Gastrocnemius medialis (tissue), 4 donors: ENCODE data around the gene CCNB2.
A peak's percentile ranks its signal among the peaks of the same experiment; 100 is the strongest.

Source experiments
- POLR2A ChIP-seq, 2 donors: fragments of 450-650 bp; IDR thresholded peaks; one replicate each; pipeline ENCODE4 v1.6.1; 2017; ENCODE audit warnings: antibody characterized with exemption in 2 of 2, mild to moderate bottlenecking in 2 of 2, moderate library complexity in 2 of 2
- TF ChIP-seq, protein P1 (sequence below), 5 experiments: fragments of 450-650 bp in 3 of 5; fragments of 200-600 bp in 2 of 5; sonication (generic) in 2 of 5; IDR thresholded peaks in 4 of 5; conservative IDR thresholded peaks in 1 of 5; 1 replicate in 4 of 5; 2 replicates in 1 of 5; pipeline ENCODE4 v1.5.1; 2016 to 2019; ENCODE audit warnings: antibody characterized with exemption in 5 of 5, mild to moderate bottlenecking in 3 of 5, moderate library complexity in 3 of 5

DNA sequence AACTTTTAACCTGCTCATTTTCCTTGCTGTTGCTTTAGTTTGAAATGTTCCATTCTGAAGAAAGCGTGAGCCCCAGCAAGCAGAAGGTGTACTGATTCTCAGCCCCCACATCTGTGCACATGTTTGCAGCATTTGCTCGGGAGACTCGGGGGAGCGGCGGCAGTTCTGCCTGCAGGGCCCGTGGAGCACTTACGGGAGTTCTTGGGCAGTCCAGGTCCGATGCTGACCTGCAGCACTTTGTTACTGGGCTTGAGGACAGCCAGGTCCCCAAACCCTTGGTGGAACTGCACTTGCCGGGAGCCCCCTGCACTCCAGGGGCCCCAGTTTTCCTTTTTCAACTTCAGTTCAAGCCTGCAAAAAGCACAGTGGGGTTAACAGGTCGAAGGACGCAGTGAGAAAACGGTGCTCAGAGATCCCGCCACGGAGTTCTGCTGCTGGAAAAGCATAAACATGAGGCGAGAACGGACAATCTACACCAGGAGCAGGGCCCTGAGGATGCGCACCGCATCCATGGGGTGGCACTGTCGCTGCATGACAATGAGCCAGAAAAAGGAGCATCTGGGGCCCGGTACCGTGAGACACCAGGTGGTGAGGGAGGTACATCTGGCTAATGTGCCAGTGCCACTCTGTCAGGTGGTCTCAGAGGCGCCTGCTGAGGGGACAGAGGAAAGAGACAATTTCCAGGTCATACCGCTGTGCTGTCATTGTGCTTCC, 56.1 kb downstream of the CCNB2 start:
- TF ChIP-seq, protein P1, sequence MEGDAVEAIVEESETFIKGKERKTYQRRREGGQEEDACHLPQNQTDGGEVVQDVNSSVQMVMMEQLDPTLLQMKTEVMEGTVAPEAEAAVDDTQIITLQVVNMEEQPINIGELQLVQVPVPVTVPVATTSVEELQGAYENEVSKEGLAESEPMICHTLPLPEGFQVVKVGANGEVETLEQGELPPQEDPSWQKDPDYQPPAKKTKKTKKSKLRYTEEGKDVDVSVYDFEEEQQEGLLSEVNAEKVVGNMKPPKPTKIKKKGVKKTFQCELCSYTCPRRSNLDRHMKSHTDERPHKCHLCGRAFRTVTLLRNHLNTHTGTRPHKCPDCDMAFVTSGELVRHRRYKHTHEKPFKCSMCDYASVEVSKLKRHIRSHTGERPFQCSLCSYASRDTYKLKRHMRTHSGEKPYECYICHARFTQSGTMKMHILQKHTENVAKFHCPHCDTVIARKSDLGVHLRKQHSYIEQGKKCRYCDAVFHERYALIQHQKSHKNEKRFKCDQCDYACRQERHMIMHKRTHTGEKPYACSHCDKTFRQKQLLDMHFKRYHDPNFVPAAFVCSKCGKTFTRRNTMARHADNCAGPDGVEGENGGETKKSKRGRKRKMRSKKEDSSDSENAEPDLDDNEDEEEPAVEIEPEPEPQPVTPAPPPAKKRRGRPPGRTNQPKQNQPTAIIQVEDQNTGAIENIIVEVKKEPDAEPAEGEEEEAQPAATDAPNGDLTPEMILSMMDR (IDR thresholded peaks at IDR 0.05 in 4 of 5, conservative IDR thresholded peaks at IDR 0.05 in 1 of 5), result peak in 1 of 5 experiments; percentile 22
- TF ChIP-seq POLR2A (IDR thresholded peaks at IDR 0.05), result no peak
